GM18520 (cell line): ENCODE data around the gene HYKK.
"Not testable (repeated sequence)": the region's sequence is repeated elsewhere in the genome, so short reads cannot be mapped to it uniquely, and the experiment has no call there.

Experiments
- ATAC-seq: cut with Tn5 transposase; IDR thresholded peaks from one replicate; pipeline ENCODE4 v1.9.1; 2021; ENCODE audit not compliant: unreplicated experiment

Gene HYKK, protein sequence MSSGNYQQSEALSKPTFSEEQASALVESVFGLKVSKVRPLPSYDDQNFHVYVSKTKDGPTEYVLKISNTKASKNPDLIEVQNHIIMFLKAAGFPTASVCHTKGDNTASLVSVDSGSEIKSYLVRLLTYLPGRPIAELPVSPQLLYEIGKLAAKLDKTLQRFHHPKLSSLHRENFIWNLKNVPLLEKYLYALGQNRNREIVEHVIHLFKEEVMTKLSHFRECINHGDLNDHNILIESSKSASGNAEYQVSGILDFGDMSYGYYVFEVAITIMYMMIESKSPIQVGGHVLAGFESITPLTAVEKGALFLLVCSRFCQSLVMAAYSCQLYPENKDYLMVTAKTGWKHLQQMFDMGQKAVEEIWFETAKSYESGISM

DNA sequence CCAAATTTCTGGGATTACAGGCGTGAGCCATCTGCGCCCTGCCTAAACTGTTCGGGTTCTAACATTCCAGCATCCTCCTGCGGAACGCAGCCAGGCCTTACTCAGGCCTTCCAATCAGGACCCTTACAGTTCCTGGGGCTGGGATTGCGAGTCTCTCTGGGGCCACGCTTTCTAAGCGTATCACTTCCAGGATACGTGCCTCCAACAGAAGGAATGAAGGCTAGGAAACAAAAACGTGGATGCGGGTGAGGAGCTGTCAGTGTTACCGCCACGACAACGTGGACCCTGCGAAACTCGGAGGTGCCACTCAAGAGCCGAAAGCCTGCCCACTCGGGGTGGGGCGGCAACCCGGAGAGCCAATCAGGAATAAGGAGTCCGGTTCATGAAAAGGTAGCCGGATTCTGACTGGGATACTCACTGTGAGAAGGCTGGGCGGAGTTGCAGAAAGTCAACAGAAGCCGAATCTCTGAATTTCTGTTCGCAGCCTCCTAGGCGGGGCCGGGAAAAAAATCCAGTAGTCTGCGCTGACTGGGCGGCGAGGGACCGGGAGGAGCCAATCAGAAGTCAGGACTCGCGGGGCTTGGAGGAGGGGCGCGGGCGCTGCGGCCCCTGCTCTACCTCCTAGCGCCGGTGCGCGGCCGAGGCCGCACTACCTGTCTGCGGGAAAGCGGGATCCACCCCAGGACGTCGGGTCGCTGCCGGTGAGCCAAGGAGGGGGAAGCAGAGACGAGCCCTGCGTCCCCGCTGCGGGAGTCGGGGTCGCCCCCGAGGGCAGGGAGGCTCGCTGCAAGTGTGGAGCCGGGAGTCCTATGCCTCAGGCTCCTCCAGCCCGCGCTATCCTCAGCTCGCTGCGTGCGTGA lies at the start of gene HYKK:
TSS of gene HYKK (plus strand) at position 607 of the 860 bp plus-strand sequence. CDS start 5,512 bp downstream, outside the sequence.
- peak; percentile 77 for ATAC-seq

DNA sequence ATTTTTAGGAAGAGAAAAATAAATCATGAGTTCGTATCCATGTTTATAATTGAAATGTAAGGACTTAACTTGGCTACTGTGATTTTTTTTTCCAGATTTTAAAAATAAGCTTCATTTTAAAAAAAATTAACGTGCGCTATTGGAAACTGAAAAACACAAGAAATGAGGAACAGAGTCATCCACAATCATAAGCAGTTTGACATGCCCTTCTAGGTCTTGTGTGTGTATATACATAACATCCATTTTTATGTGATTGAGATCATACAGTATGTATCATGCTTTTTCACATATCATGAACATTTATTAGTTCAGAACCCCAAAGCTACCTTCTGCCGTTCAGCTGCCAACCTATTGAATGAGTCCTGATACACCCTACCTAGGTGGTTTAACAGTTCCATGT lies 46.6 kb upstream of the HYKK start:
- ATAC-seq = no peak

DNA sequence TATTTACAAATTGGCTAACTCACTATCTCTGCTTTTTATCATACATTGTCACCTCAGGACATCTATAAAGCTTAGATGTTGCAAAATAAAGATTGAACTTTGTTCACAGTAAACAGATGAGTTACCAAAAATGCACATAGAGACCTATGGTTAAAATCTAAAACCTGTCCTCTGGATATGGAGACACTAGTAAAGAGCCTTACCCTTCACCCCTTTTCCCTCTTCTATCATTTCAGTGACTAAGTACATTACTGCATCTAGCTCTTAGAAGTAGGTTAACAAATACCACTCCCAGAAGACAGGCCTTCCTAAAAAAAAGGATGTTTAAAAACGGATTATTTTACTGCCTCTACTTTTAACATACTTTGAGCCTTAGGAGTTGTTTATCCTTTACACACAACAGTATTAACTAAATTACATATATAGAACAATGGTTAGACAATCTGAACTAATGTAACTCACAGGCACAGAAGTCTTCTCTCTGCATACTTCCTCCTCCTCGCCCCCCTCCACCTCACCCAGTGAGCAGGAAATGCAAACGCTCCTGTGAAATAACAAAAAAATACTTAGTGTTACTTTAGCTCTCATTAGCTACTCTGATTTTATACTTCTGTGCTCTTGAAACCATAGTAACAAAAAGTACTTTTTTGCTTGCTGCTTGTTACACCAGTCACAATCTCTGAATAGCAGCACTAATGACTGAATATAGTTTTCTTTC lies 46.0 kb upstream of the HYKK start:
- ATAC-seq = no peak

DNA sequence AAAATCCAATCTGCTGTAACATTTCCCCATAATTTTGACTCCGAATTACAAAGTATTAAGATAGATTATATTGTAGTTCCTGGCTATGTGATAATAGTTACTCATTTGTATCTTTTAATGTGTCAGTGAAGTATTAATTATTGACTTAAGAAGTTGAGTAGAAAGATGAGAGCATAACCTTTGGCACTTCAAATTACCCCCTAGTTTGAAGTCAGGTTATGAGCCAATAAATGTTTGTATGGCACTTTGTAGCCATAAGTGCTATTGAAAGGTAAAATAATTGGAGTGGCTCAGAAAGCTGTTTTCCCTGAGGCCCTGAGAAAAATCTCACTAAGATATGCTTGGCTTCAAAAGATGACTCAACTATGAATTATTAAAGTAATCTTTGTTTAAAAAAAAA lies 38.3 kb upstream of the HYKK start:
- no peak for ATAC-seq

DNA sequence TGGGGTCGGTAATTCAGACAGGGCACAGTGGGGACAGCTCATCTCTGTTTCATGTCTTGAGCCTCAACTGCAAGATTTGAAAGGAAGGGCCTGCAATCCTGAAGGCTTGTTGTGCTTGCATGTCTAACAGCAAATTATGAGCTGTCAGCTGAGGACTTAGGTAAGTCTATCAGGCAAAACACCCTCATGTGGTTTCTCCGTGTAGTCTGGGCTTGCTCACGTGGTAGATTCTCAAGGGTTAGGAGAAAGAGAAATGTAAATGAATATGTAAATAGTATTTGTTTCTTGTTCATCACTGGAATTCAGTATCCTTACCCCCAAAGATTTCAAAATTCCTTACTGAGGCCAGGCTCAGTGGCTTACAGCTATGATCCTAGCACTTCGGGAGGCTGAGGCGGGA lies 30.1 kb upstream of the HYKK start:
- no peak for ATAC-seq

DNA sequence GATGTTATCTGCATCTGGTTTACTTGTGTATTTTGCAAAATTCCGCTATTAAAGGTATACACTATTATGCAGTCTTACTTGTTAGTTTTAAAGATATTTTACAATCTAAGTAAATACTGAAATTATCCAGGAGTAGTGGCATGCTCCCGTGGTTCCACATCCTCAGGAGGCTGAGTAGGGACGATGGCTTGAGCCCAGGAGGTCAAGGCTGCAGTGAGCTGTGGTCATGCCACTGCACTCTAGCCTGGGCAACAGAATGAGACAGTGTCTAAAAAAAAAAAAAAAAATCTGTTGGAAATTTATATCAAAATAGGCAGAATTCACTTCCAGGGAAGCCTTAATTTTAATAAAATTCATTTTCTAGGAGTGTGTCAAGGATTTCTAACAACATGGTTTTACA lies 27.7 kb upstream of the HYKK start:
- ATAC-seq = no peak

DNA sequence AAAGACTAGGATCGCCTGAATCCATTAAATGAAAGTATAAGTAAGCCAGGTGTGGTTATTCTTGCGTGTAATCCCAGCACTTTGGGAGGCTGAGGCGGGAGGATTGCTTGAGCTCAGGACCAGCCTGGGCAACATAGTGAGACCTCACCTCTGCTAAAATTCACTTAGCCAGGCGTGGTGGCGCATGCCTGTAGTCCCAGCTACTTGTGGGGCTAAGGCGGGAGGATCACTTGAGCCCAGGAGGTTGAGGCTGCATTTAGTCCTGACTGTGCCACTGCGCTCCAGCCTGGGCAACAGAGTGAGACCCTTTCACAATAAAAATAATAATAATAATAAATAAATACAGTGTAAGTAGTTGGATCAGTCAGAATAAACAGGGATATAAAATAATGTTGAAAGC lies 25.5 kb upstream of the HYKK start:
- ATAC-seq = no peak

DNA sequence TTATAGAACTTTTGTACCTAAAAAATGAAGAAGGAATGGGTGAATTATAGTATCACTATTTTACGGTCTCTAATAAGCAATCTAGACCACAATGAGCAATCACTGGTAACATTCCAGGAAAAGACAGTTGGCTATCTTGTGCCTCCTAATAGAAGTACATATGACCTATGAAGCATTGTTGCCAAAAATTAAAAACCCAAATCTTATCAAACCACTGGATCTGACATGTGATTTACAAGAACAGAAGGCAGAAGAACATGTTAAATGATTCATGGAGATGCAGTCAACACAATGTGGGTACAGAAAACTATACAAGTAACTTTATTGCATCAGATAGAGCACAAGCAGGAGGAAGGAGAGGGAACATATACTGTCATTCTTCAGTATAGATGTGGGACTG lies 14.5 kb upstream of the HYKK start:
- ATAC-seq = no peak

DNA sequence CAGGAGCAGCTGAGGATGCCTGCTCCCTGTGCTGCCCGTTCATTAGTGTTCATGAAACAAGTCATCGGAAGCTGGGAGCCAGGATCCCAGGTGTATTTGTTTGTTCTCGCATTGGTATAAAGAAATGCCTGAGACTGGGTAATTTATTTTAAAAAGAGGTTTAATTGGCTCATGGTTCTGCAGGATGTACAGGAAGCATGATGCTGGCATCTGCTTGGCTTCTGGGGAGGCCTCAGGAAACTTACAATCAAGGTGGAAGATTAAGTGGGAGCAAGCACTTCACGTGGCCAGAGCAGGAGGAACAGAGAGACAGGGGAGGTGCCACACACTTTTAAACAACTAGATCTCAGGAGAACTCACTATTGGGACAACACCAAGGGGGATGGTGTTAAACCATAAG lies 5.5 kb upstream of the HYKK start:
- ATAC-seq = no peak

DNA sequence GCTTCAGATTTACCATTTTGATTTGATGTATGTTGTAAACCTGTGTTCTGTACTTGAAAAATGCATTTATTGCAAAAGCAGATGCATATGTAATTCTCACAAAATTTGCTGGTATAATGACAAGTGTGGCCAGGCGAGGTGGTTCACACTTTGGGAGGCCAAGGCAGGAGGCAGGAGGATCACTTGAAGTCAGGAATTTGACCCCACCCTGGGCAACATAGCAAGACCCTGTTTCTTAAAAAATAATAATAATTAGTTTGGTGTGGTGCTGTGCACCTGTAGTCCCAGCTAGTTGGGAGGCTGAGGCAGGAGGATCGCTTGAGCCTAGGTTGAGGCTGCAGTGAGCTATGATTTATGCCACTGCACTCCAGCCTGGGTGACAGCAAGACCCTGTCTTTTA lies 4.7 kb upstream of the HYKK start:
- ATAC-seq = no peak

DNA sequence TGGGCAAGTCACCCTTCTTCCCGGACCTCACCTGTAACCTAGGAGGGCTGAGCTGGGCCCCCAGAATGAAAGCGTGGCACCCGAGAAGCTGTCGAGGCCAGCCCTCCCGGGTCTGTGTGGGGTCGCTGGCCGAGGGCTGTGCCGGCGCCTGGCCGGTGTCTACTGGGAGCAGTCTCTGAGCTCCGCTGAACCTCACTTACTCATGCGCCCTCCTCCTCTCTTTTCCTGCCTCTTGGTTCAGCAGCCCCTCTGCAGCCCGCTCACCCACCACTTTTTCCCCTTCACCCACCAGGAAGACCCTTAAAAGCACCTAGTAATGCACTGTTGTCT lies 419 bp downstream of the HYKK start:
- no peak for ATAC-seq

DNA sequence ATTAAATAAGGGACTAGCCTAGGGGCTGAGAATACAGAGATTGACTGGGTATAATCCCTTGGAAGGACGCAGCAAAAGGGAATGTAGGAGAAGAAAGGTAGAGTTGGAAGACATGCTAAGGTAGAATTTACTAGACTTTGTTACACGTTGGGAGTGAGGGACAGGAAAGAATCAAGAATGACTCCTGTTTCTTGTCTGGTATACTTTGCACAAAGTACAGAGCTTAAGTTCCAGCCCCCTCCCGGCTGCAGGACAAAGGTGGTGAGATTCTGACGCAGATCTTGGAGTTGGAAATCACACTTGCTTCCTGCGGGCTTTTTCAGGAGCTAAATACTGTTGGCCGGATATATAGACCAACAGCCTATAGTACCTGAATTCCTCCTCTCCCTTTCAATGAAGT lies 895 bp downstream of the HYKK start:
- no peak for ATAC-seq

DNA sequence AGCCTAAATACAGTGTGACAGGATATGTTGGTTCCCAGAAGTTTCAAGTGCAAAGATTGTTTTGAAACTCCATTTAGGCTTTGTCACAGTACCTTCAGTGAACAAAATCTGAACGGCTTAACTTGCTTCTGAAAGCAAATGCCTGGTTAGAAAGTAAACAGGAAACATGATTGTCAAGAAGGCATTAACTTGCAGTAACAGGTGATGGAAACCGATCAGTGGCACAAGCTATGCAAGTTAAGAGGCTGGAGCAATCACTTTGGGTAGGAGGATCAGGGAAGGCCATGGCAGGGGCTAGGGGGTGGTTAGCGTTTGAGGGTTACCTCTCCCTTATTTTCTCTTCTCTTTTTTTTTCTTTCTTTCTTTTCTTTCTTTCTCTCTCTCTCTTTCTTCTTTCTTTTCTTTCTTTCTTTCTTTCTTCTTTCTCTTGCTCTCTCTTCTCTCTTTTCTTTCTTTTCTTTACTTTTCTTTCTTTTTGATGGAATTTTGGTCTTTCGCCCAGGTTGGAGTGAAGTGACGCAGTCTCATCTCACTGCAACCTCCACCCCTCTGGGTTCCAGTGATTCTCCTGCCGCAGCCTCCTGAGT lies 2.4 kb downstream of the HYKK start:
- ATAC-seq = no peak

DNA sequence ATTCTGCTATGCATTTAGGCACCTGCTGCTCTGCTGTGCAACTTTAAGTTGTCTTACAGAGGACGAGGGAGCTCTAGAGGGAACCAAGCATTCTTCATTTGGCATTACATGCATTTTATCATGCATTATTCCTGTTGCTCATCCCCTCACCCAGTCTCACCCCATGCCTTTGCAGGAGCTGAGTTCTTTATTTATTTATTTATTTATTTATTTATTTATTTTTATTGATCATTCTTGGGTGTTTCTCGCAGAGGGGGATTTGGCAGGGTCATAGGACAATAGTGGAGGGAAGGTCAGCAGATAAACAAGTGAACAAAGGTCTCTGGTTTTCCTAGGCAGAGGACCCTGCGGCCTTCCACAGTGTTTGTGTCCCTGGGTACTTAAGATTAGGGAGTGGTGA lies 12.7 kb downstream of the HYKK start:
- not testable (repeated sequence) for ATAC-seq

DNA sequence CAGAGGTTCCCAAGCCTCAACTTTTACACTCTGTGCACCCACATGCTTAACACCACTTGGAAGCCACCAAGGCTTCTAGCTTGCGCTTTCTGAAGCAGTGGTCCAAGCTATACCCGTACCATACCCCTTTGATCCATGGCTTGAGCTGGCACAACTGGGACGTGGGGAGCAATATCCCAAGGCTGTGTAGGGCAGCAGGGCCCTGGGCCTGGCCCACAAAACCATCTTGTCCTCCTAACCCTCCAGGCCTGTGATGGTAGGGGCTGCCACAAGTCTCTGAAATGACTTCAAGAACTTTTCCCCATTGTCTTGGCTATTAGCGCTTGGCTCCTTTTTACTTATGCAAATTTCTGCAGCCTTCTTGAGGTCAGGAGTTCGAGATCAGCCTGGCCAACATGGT lies 16.9 kb downstream of the HYKK start:
- no peak for ATAC-seq

DNA sequence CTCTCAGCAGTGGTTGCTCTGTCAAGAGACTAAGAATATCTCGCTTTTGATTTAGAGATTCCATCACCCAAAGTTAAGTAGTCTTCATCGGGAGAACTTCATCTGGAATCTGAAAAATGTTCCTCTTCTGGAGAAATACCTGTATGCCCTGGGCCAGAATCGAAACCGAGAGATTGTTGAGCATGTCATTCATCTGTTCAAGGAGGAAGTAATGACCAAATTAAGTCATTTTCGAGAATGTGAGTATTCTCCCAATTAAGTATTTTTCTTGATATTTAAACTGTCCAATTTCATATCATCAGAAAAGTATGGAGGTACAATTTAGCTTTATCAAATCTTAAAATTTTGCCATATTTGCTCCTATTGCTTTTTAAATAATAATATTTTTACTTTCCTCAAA lies 19.9 kb downstream of the HYKK start:
- ATAC-seq = no peak

DNA sequence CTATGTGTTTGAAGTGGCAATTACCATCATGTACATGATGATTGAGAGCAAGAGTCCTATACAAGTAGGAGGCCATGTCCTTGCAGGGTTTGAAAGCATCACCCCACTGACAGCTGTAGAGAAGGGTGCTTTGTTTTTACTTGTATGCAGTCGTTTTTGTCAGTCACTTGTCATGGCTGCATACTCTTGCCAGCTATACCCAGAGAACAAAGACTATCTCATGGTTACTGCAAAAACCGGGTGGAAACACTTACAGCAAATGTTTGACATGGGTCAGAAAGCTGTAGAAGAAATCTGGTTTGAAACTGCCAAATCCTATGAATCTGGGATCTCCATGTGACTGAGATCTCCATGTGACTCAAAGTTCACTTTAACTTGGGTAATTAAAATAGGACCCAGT lies 26.0 kb downstream of the HYKK start:
- no peak for ATAC-seq

DNA sequence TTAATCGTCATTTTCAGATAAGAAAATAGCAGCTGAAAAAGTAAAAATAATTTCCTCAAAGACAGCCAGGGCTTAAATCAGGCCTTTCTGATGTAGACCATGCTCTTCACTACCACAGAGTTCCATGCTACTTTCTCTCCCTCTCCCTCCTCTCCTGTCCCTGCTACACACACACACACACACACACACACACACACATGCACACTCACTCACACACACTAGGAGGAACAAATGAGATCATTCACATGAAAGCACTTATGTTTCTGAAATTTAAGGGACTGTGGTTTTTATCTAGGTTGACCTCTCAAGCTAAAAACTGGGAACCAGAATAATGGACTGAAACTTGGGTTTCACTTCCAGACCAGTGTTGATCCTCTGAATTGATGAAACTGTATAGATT lies 28.8 kb downstream of the HYKK start:
- no peak for ATAC-seq

DNA sequence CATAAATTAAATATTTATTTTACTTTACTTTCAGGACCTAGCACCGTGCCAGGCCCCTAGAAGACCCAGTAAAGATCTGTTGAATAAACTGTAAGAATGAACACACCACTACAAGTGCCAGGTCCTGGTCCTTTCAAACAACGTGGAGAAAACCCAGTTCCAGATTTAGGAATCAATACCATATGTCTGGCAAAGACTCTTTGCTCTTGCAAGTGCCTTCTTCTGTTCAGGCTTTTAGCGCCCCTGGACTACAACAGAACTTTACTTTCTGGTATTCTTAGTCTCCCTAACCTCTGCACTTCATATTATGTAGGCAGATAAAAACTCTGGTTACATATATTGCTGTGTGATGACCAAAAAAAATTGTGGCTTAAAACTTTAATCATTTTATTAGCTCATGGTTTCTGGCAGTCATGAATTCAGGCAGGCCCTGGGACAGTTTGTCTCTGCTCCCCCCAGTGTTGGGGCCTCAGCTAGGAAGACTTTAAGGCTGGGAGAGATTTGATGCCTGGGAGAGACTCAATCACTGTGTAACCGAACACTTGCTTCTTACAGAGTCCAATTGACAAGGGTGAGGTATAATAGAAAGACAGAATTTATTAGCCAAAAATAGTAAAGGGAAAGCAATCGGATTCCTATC lies 30.0 kb downstream of the HYKK start:
- ATAC-seq = no peak

DNA sequence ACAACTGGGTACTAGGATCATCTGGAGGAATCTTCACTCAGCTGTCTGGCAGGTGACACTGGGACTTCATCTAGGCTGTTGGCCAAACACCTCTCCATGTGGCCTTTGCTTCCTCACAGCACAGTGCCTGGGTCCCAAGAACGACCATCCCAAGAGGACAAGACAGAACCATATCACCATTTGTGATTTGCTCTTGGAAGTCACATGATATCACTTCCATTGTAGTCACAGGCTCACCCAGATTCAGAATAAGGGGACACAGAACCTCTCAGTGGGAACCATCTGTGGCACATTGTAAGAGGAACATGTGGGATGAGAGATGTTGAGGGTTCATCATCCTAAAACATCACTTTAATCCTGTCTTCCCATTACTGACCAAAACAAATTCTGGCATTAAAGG lies 31.0 kb downstream of the HYKK start:
- no peak for ATAC-seq
